ENCODE data around the gene LMO2.

- no peak for TF ChIP-seq POLR2A (IDR thresholded peaks at IDR 0.05; ENCODE audit: low read depth, low read length)
- no peak for TF ChIP-seq CTCF (IDR thresholded peaks at IDR 0.05; ENCODE audit: extremely low read depth in 1 of 2, insufficient read depth in 1 of 2, low read depth in 1 of 2, low read length in 2 of 2)
Measured at GRCh38 chr11:33900159-33900840, 8.4 kb upstream of the LMO2 start.

Data from endothelial cell of umbilical vein (primary cell).